ENCODE data around the gene ADGRG3. TPM values are rescaled to one million over a fixed set of nuclear protein-coding genes. Genes with fewer than 3 reads are reported as not detected.

Gene ADGRG3
- polyA plus RNA-seq, 12 donors: 0.10 to 0.55 (median 0.22) TPM; not detected in 3

- no peak for DNase-seq
Observed at GRCh38 chr16:57679767-57680482, 11.8 kb downstream of the ADGRG3 start.

GRCh38 chr16:57680842-57681375 lies 12.8 kb downstream of the ADGRG3 start:
- no peak for DNase-seq

- DNase-seq: no peak
Observed at GRCh38 chr16:57681950-57682728, 14.0 kb downstream of the ADGRG3 start.

GRCh38 chr16:57682809-57683635 lies 14.9 kb downstream of the ADGRG3 start:
- DNase-seq: no peak

GRCh38 chr16:57683636-57684545 lies 15.8 kb downstream of the ADGRG3 start:
- DNase-seq: no peak

GRCh38 chr16:57684626-57685358 lies 16.7 kb downstream of the ADGRG3 start:
- DNase-seq: no peak

- DNase-seq: no peak
Observed at GRCh38 chr16:57685633-57686032, 17.5 kb downstream of the ADGRG3 start.

GRCh38 chr16:57686577-57686976 lies 18.5 kb downstream of the ADGRG3 start:
- DNase-seq: no peak

GRCh38 chr16:57687363-57687929 lies 19.3 kb downstream of the ADGRG3 start:
- no peak for DNase-seq

GRCh38 chr16:57688487-57688986 lies 20.4 kb downstream of the ADGRG3 start:
- DNase-seq: no peak

GRCh38 chr16:57688987-57689761 lies 21.1 kb downstream of the ADGRG3 start:
- DNase-seq: no peak

- no peak for DNase-seq
Observed at GRCh38 chr16:57689762-57690558, 21.9 kb downstream of the ADGRG3 start.

- no peak for DNase-seq
Observed at GRCh38 chr16:57690782-57691471, 22.8 kb downstream of the ADGRG3 start.

- no peak for DNase-seq
Observed at GRCh38 chr16:57692636-57693035, 24.5 kb downstream of the ADGRG3 start.

GRCh38 chr16:57693550-57693949 lies 25.4 kb downstream of the ADGRG3 start:
- DNase-seq: no peak

GRCh38 chr16:57694231-57694724 lies 26.2 kb downstream of the ADGRG3 start:
- no peak for DNase-seq

Measured in muscle of arm (tissue), 12 donors.